HG02588 (cell line): ENCODE results near the gene PTBP3.
"Not testable (repeated sequence)": the region's sequence is repeated elsewhere in the genome, so short reads cannot be mapped to it uniquely, and the experiment has no call there.

ENCODE experiments used
- ATAC-seq: cut with Tn5 transposase; IDR thresholded peaks from one replicate; pipeline ENCODE4 v1.9.1; 2021; ENCODE audit warnings: mild to moderate bottlenecking, moderate library complexity; ENCODE audit not compliant: unreplicated experiment

The PTBP3 gene

GRCh38 chr9:112274600-112274999, 58.8 kb downstream of the PTBP3 start:
- no peak for ATAC-seq

GRCh38 chr9:112273876-112274275, 59.5 kb downstream of the PTBP3 start:
- ATAC-seq = no peak

- ATAC-seq = no peak
These were observed 61.8 kb downstream of the PTBP3 start for GRCh38 chr9:112271466-112272098.

- no peak for ATAC-seq
These were observed 65.0 kb downstream of the PTBP3 start for GRCh38 chr9:112268413-112268812.

- ATAC-seq = not testable (repeated sequence)
These were observed 66.3 kb downstream of the PTBP3 start for GRCh38 chr9:112267086-112267485.

GRCh38 chr9:112265391-112265790, 68.0 kb downstream of the PTBP3 start:
- ATAC-seq = no peak

- ATAC-seq = no peak
These were observed 70.8 kb downstream of the PTBP3 start for GRCh38 chr9:112262577-112262976.

- ATAC-seq = no peak
These were observed 72.3 kb downstream of the PTBP3 start for GRCh38 chr9:112261133-112261532.

- ATAC-seq = no peak
These were observed 75.3 kb downstream of the PTBP3 start for GRCh38 chr9:112258106-112258505.

- no peak for ATAC-seq
These were observed 81.2 kb downstream of the PTBP3 start for GRCh38 chr9:112252194-112252593.

- ATAC-seq = no peak
These were observed 84.1 kb downstream of the PTBP3 start for GRCh38 chr9:112249277-112249676.

GRCh38 chr9:112248722-112249121, 84.7 kb downstream of the PTBP3 start:
- ATAC-seq = no peak

GRCh38 chr9:112247090-112247489, 86.3 kb downstream of the PTBP3 start:
- no peak for ATAC-seq

GRCh38 chr9:112245126-112245525, 88.3 kb downstream of the PTBP3 start:
- no peak for ATAC-seq

GRCh38 chr9:112242147-112242804, 91.1 kb downstream of the PTBP3 start:
- no peak for ATAC-seq

GRCh38 chr9:112241491-112241890, 91.9 kb downstream of the PTBP3 start:
- no peak for ATAC-seq

GRCh38 chr9:112239708-112240107, 93.7 kb downstream of the PTBP3 start:
- ATAC-seq = no peak

- ATAC-seq = no peak
These were observed 94.1 kb downstream of the PTBP3 start for GRCh38 chr9:112239284-112239683.

- ATAC-seq = no peak
These were observed 98.6 kb downstream of the PTBP3 start for GRCh38 chr9:112234779-112235178.

- no peak for ATAC-seq
These were observed 99.7 kb downstream of the PTBP3 start for GRCh38 chr9:112233769-112234168.

GRCh38 chr9:112232233-112232632, 101.2 kb downstream of the PTBP3 start:
- ATAC-seq = no peak

- ATAC-seq = no peak
These were observed 107.3 kb downstream of the PTBP3 start for GRCh38 chr9:112226091-112226490.
